ENCODE results near the gene COL25A1. TPM values are rescaled to one million over a fixed set of nuclear protein-coding genes. Genes with fewer than 3 reads are reported as not detected.

The COL25A1 gene
- under 1 TPM; 0.06 to 0.53 (median 0.23) TPM for total RNA-seq

DNA sequence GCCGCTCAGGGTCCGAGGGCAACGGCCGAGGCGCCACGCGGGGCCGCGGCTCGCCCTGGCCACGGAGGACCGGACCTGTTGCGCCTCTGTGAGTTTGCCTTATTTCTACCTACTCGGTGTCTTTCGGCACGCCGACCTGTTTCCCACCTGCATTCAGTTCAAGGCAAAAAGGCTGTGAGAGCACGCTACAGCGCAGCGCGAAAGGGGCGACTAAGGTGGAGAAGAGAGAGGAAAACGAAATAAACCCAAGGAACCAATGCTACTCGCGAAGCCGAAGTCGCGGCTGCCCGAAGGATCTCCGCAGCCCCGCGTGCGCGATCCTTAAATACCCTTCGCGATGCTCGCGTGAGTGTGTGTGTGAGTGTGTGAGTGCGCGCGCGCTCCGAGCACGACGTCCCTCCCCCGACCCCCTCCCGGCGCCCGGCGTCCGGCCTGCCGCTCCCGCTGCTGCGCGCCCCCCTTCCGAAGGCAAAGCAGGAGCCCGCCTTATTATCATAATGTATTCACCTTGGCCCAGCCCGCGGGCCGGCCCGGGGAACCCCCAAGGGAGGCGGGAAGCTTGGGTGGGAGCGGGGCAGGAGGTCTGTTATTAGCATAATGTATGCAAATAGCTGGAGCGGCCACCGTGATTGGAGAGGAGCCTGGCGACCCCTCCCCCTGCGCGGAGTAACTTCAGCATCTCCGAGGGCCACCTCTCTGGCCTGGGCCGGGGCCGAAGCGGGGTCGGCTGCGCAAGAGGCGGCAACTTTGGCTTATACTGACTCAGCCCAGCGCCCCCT lies at the start of gene COL25A1:
Gene COL25A1 (minus strand): TSS at position 298 of the 779 bp plus-strand sequence.
- Histone ChIP-seq H3K27me3 (peaks cover 0 to 61% (median 7%) of the 10 kb centered on the region in 4 donors), H3K9me3 (no peaks in the 10 kb centered on the region), H3K4me1 (peaks cover 16 to 22% (median 17%) of the 10 kb centered on the region in 3 donors), H3K27ac (peak within 1 kb of the TSS in 2 of 4 donors; percentile 43 to 55), H3K36me3 (no peaks in the 10 kb centered on the region), H3K4me3 (peak within 1 kb of the TSS; percentile 31 to 73 (median 50))
- TF ChIP-seq, protein P1, sequence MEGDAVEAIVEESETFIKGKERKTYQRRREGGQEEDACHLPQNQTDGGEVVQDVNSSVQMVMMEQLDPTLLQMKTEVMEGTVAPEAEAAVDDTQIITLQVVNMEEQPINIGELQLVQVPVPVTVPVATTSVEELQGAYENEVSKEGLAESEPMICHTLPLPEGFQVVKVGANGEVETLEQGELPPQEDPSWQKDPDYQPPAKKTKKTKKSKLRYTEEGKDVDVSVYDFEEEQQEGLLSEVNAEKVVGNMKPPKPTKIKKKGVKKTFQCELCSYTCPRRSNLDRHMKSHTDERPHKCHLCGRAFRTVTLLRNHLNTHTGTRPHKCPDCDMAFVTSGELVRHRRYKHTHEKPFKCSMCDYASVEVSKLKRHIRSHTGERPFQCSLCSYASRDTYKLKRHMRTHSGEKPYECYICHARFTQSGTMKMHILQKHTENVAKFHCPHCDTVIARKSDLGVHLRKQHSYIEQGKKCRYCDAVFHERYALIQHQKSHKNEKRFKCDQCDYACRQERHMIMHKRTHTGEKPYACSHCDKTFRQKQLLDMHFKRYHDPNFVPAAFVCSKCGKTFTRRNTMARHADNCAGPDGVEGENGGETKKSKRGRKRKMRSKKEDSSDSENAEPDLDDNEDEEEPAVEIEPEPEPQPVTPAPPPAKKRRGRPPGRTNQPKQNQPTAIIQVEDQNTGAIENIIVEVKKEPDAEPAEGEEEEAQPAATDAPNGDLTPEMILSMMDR (IDR thresholded peaks at IDR 0.05), result no peak
- no peak for TF ChIP-seq POLR2A (IDR thresholded peaks at IDR 0.05)
- 0 to 1% methylated on average over 6 to 44 of the region's 76 CpGs for WGBS, 2 donors
- DNase-seq, result no peak
- intact Hi-C loops (cut with DNase I), result no loop called here

DNA sequence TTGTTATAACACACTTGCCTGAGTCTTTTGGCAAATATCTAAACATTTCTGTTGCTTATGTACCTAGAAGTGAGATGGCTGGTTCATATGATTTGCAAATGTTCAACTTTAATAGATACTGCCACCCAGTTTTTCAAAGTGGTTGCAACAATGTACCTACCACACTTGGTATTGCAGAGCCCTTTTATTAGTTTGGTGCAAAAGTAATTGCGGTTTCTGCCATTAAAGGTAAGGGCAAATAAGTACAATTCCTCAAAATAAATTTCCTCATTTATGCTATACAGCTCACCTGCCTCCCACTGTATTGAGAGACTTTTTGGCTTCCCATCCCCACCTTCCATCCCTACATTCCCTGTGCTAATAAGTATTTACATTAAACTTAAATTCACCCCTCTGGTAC lies 47.7 kb upstream of the COL25A1 start:
- Histone ChIP-seq H3K36me3 (no peaks in the 10 kb centered on the region), H3K27me3 (no peaks in the 10 kb centered on the region), H3K27ac (no peak overlapping the region), H3K9me3 (peaks cover 0 to 4% (median 0%) of the 10 kb centered on the region in 3 donors), H3K4me1 (no peaks in the 10 kb centered on the region), H3K4me3 (no peak overlapping the region)
- TF ChIP-seq, protein P1 (IDR thresholded peaks at IDR 0.05), result no peak
- TF ChIP-seq POLR2A (IDR thresholded peaks at IDR 0.05), result no peak
- intact Hi-C loops (cut with DNase I), result no loop called here
- WGBS, 2 donors, result 79 to 100% methylated on average over 1 of the region's 1 CpG
- no peak for DNase-seq

DNA sequence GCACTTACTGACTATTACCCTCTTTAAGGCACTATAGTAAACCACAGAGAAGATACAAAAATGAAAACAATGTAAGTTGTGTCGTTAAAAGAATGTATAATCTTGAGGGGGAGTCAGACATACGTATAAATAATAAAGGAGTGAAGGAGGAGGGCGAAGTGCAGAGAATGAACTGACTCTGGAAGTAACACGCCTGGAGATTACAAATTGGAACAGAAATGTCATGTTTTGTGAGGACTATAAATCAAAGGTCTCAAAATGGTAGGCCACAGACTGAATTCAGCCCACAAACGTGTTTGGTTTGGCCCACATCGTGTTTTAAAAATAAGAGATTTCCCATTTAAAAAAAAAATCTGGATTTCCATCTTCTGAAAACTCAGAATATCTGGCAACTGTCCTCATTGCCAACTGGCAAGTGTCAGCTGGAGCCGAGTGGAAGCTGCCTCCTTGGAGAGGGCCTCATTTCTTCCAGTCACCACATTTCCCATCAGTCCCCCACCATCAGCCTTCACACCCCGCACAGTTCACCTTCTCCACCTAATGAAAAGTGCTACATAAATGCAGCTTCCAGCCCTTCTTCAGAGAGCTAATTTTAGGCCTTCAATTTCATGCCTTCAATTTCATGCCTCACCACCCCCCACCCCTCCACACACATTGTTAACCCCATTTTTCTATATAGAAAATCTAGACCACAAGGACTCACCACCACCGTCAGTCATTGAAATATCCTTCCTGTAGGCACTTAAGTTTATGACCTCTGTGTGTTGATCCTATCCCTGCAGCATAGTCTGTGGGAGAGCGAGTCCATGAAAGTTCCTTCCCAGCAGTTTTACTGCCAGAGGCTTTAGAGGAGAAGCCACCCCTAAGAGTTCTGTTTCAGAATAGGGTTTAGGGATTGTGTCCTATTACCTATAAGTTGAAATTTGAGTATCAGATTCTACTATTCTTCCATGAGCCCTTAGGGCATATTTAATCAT lies 32.0 kb upstream of the COL25A1 start:
- intact Hi-C loops (cut with DNase I), result no loop called here
- peaks cover 0 to 2% (median 0%) of the 10 kb centered on the region in 3 donors for H3K9me3 ChIP-seq
- no peaks in the 10 kb centered on the region for H3K36me3 ChIP-seq
- no peak overlapping the region for H3K4me3 ChIP-seq
- TF ChIP-seq, protein P1 (IDR thresholded peaks at IDR 0.05), result no peak
- TF ChIP-seq POLR2A (IDR thresholded peaks at IDR 0.05), result no peak
- no peak overlapping the region for H3K27ac ChIP-seq
- WGBS, 2 donors, result 67 to 72% methylated on average over 10 of the region's 10 CpGs
- H3K27me3 ChIP-seq, result peaks cover 0 to 2% (median 0%) of the 10 kb centered on the region in 4 donors
- no peaks in the 10 kb centered on the region for H3K4me1 ChIP-seq
- no peak for DNase-seq

DNA sequence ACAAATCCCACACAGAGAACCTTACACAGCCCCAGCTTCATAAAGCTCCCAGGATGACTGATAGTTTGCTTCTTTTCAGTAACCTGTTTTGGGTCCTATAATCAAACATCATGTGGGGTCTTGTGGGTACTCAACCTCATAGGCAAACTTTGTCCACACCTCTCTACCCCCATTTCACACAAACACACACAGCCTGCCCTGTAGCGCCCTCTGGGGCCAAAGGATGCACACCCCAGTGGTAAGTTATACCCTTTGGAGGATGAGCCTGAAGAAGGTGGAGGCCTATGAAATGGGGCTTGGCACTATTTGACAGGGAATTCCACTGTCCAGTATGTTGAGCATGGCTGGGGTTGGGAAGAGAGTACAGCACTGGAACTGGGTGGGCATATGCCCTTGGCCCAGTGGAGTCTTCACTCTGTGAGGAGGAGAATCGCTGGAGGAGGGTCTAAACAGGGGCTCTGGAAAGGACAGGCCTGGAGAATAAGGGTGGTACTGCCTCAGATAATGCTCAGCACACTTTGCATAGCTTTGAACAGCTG lies 30.5 kb upstream of the COL25A1 start:
- no peaks in the 10 kb centered on the region for H3K27me3 ChIP-seq
- no peak overlapping the region for H3K4me3 ChIP-seq
- TF ChIP-seq, protein P1 (IDR thresholded peaks at IDR 0.05), result no peak
- TF ChIP-seq POLR2A (IDR thresholded peaks at IDR 0.05), result no peak
- WGBS, 2 donors, result 51 to 59% methylated on average over 2 of the region's 2 CpGs
- no peaks in the 10 kb centered on the region for H3K4me1 ChIP-seq
- DNase-seq, result no peak
- H3K27ac ChIP-seq, result no peak overlapping the region
- no peaks in the 10 kb centered on the region for H3K36me3 ChIP-seq
- intact Hi-C loops (cut with DNase I), result no loop called here
- no peaks in the 10 kb centered on the region for H3K9me3 ChIP-seq
